ENCODE data around the gene TCF25. TPM values are rescaled to one million over a fixed set of nuclear protein-coding genes. Genes with fewer than 3 reads are reported as not detected.

Gene TCF25
- total RNA-seq, 4 donors from 2014 or later: 166 to 260 (median 182) TPM

GRCh38 chr16:89902980-89903379 is 29.6 kb downstream of the TCF25 start:
- no peaks in the 10 kb centered on the region for H3K4me1 ChIP-seq
- no peak for DNase-seq (ENCODE audit: low spot score in 2 of 2)
- 100% methylated on average over 2 of the region's 11 CpGs for WGBS
- H3K9me3 ChIP-seq: no peaks in the 10 kb centered on the region
- no peak overlapping the region for H3K4me3 ChIP-seq
- no peak for TF ChIP-seq POLR2A (IDR thresholded peaks at IDR 0.05)
- TF ChIP-seq POLR2AphosphoS5 (IDR thresholded peaks at IDR 0.05): no peak
- no peak for TF ChIP-seq CTCF (IDR thresholded peaks at IDR 0.05)
- TF ChIP-seq EP300 (IDR thresholded peaks at IDR 0.05): no peak
- H3K27ac ChIP-seq: no peak overlapping the region
- H3K27me3 ChIP-seq: no peaks in the 10 kb centered on the region
- peaks cover 84% of the 10 kb centered on the region for H3K36me3 ChIP-seq

GRCh38 chr16:89903908-89904515 is 30.6 kb downstream of the TCF25 start:
- Histone ChIP-seq H3K9me3 (no peaks in the 10 kb centered on the region), H3K27ac (no peak overlapping the region), H3K4me1 (no peaks in the 10 kb centered on the region), H3K4me3 (no peak overlapping the region), H3K36me3 (peaks cover 83% of the 10 kb centered on the region), H3K27me3 (no peaks in the 10 kb centered on the region)
- WGBS: 88% methylated on average over 10 of the region's 19 CpGs
- TF ChIP-seq POLR2A (IDR thresholded peaks at IDR 0.05) (no peak), POLR2AphosphoS5 (IDR thresholded peaks at IDR 0.05) (no peak), CTCF (IDR thresholded peaks at IDR 0.05) (no peak)
- no peak for DNase-seq (ENCODE audit: low spot score in 2 of 2)

GRCh38 chr16:89904606-89905510 is 31.5 kb downstream of the TCF25 start:
- peaks cover 3% of the 10 kb centered on the region for H3K4me1 ChIP-seq
- TF ChIP-seq CTCF (IDR thresholded peaks at IDR 0.05): no peak
- no peak for TF ChIP-seq POLR2AphosphoS5 (IDR thresholded peaks at IDR 0.05)
- no peak for TF ChIP-seq POLR2A (IDR thresholded peaks at IDR 0.05)
- TF ChIP-seq EP300 (IDR thresholded peaks at IDR 0.05): no peak
- H3K9me3 ChIP-seq: no peaks in the 10 kb centered on the region
- WGBS: 81% methylated on average over 22 of the region's 31 CpGs
- H3K27ac ChIP-seq: no peak overlapping the region
- peaks cover 77% of the 10 kb centered on the region for H3K36me3 ChIP-seq
- H3K27me3 ChIP-seq: no peaks in the 10 kb centered on the region
- H3K4me3 ChIP-seq: no peak overlapping the region
- DNase-seq (ENCODE audit: low spot score in 2 of 2): peak in 1 of 2 donors; percentile 60

GRCh38 chr16:89905511-89906139 is 32.2 kb downstream of the TCF25 start:
- 74% methylated on average over 10 of the region's 23 CpGs for WGBS
- no peak for DNase-seq (ENCODE audit: low spot score in 2 of 2)
- Histone ChIP-seq H3K27me3 (no peaks in the 10 kb centered on the region), H3K9me3 (no peaks in the 10 kb centered on the region), H3K27ac (no peak overlapping the region), H3K4me1 (peaks cover 8% of the 10 kb centered on the region), H3K36me3 (peaks cover 75% of the 10 kb centered on the region), H3K4me3 (no peak overlapping the region)
- TF ChIP-seq POLR2A (IDR thresholded peaks at IDR 0.05) (no peak), CTCF (IDR thresholded peaks at IDR 0.05) (no peak), POLR2AphosphoS5 (IDR thresholded peaks at IDR 0.05) (no peak), EP300 (IDR thresholded peaks at IDR 0.05) (no peak)
